AG10803 (cell line): ENCODE data around the gene NTSR1.
A peak's percentile ranks its signal among the peaks of the same experiment; 100 is the strongest.

Source experiments
- DNase-seq: peaks from one replicate; pipeline ENCODE4 v3.0.0; 2010; ENCODE audit warnings: low read depth
- H3K4me3 ChIP-seq: 2 replicates; pipeline ENCODE4 v1.5.1; 2011; ENCODE audit warnings: mild to moderate bottlenecking, low read length, control low read depth
- TF ChIP-seq, protein P1 (sequence below): conservative IDR thresholded peaks from 2 replicates; pipeline ENCODE4 v1.5.1; 2011; ENCODE audit warnings: mild to moderate bottlenecking, low read length, control low read depth, inconsistent platforms

The NTSR1 gene

GRCh38 chr20:62800314-62801259 is 92.0 kb downstream of the NTSR1 start:
- TF ChIP-seq, protein P1, sequence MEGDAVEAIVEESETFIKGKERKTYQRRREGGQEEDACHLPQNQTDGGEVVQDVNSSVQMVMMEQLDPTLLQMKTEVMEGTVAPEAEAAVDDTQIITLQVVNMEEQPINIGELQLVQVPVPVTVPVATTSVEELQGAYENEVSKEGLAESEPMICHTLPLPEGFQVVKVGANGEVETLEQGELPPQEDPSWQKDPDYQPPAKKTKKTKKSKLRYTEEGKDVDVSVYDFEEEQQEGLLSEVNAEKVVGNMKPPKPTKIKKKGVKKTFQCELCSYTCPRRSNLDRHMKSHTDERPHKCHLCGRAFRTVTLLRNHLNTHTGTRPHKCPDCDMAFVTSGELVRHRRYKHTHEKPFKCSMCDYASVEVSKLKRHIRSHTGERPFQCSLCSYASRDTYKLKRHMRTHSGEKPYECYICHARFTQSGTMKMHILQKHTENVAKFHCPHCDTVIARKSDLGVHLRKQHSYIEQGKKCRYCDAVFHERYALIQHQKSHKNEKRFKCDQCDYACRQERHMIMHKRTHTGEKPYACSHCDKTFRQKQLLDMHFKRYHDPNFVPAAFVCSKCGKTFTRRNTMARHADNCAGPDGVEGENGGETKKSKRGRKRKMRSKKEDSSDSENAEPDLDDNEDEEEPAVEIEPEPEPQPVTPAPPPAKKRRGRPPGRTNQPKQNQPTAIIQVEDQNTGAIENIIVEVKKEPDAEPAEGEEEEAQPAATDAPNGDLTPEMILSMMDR, result no peak
- DNase-seq, result no peak
- H3K4me3 ChIP-seq, result no peak overlapping the region

GRCh38 chr20:62801284-62802010 is 92.8 kb downstream of the NTSR1 start:
- no peak for DNase-seq
- TF ChIP-seq, protein P1, result no peak
- H3K4me3 ChIP-seq, result no peak overlapping the region

- DNase-seq, result no peak
- no peak overlapping the region for H3K4me3 ChIP-seq
- TF ChIP-seq, protein P1, result no peak
Observed at GRCh38 chr20:62802026-62802712, 93.5 kb downstream of the NTSR1 start.

GRCh38 chr20:62804021-62804626 is 95.5 kb downstream of the NTSR1 start:
- TF ChIP-seq, protein P1, result peak; percentile 10; the same call in 1 of the 2 replicates
- no peak for DNase-seq
- peak overlapping the region; percentile 80 for H3K4me3 ChIP-seq

DNA sequence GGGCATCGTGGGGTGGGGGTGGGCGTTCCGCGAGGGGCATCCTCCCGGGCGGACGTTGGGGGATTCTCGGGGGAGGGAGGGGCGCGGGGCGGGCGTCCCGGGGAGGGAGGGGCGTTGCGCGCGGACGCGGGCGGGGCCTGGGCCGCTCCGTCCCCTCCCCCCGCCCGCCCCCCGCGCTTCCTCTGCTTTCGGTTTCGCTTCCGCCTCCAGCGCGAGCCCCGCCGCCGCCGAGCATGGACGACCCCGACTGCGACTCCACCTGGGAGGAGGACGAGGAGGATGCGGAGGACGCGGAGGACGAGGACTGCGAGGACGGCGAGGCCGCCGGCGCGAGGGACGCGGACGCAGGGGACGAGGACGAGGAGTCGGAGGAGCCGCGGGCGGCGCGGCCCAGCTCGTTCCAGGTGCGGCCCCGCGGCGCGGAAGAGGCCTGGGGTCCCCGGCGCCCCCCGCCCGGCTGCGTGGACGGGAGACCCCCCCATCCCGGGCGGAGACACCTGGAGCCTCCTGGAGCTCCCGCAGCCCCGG is 96.1 kb downstream of the NTSR1 start, which contains the start of gene OGFR:
OGFR (plus strand) TSS at position 209 of the 528 bp plus-strand sequence; CDS start at position 234, 25 bp downstream.
- TF ChIP-seq, protein P1, result no peak
- peak within 1 kb of the TSS; percentile 80 for H3K4me3 ChIP-seq
- peak; percentile 41 for DNase-seq

- TF ChIP-seq, protein P1, result no peak; the same call in 1 of the 2 replicates
- peak overlapping the region; percentile 80 for H3K4me3 ChIP-seq
- DNase-seq, result no peak
Observed at GRCh38 chr20:62805155-62805710, 96.6 kb downstream of the NTSR1 start.
